Measurements from ENCODE around the gene KCNK5. TPM values are rescaled to one million over a fixed set of nuclear protein-coding genes. Genes with fewer than 3 reads are reported as not detected.

The KCNK5 gene
- total and polyA plus RNA-seq, 7 donors: 0.06 to 0.24 (median 0.10) TPM; not detected in 1

GRCh38 chr6:39206250-39206721, 23.0 kb downstream of the KCNK5 start:
- H3K36me3 ChIP-seq (ENCODE audit: insufficient read depth in 1 of 2, low read depth in 1 of 2): no peaks in the 10 kb centered on the region
- WGBS, 3 donors: 76 to 86% (median 80%) methylated on average over 10 of the region's 10 CpGs
- intact Hi-C loops (cut with DNase I): no loop called here
- DNase-seq: no peak
- no peak for ATAC-seq
- no peak overlapping the region for H3K27ac ChIP-seq
- no peak overlapping the region for H3K4me3 ChIP-seq
- TF ChIP-seq, protein P1, sequence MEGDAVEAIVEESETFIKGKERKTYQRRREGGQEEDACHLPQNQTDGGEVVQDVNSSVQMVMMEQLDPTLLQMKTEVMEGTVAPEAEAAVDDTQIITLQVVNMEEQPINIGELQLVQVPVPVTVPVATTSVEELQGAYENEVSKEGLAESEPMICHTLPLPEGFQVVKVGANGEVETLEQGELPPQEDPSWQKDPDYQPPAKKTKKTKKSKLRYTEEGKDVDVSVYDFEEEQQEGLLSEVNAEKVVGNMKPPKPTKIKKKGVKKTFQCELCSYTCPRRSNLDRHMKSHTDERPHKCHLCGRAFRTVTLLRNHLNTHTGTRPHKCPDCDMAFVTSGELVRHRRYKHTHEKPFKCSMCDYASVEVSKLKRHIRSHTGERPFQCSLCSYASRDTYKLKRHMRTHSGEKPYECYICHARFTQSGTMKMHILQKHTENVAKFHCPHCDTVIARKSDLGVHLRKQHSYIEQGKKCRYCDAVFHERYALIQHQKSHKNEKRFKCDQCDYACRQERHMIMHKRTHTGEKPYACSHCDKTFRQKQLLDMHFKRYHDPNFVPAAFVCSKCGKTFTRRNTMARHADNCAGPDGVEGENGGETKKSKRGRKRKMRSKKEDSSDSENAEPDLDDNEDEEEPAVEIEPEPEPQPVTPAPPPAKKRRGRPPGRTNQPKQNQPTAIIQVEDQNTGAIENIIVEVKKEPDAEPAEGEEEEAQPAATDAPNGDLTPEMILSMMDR (IDR thresholded peaks at IDR 0.05): no peak
- no peaks in the 10 kb centered on the region for H3K9me3 ChIP-seq
- no peaks in the 10 kb centered on the region for H3K4me1 ChIP-seq
- H3K27me3 ChIP-seq (ENCODE audit: insufficient read depth in 3 of 3, low read length in 2 of 3): no peaks in the 10 kb centered on the region

- 80 to 90% (median 86%) methylated on average over 8 of the region's 8 CpGs for WGBS, 3 donors
- no peaks in the 10 kb centered on the region for H3K4me1 ChIP-seq
- TF ChIP-seq, protein P1 (IDR thresholded peaks at IDR 0.05): no peak
Measured at GRCh38 chr6:39204646-39205244, 24.5 kb downstream of the KCNK5 start.

GRCh38 chr6:39204160-39204495, 25.1 kb downstream of the KCNK5 start:
- Histone ChIP-seq H3K36me3 (ENCODE audit: insufficient read depth in 1 of 2, low read depth in 1 of 2) (no peaks in the 10 kb centered on the region), H3K9me3 (no peaks in the 10 kb centered on the region), H3K4me3 (no peak overlapping the region), H3K27me3 (ENCODE audit: insufficient read depth in 3 of 3, low read length in 2 of 3) (no peaks in the 10 kb centered on the region), H3K4me1 (no peaks in the 10 kb centered on the region), H3K27ac (no peak overlapping the region)
- ATAC-seq (no peak), DNase-seq (no peak)
- 86 to 97% (median 95%) methylated on average over 4 of the region's 4 CpGs for WGBS, 3 donors
- TF ChIP-seq, protein P1 (IDR thresholded peaks at IDR 0.05): no peak
- intact Hi-C loops (cut with DNase I): no loop called here

More at GRCh38 chr6:39204646-39205244, 24.5 kb downstream of the KCNK5 start:
- ATAC-seq: no peak
- H3K27me3 ChIP-seq (ENCODE audit: insufficient read depth in 3 of 3, low read length in 2 of 3): no peaks in the 10 kb centered on the region
- no peak overlapping the region for H3K4me3 ChIP-seq
- no peak overlapping the region for H3K27ac ChIP-seq
- no peaks in the 10 kb centered on the region for H3K36me3 ChIP-seq (ENCODE audit: insufficient read depth in 1 of 2, low read depth in 1 of 2)
- no peak for DNase-seq
- intact Hi-C loops (cut with DNase I): no loop called here
- H3K9me3 ChIP-seq: no peaks in the 10 kb centered on the region

GRCh38 chr6:39203436-39204159, 25.7 kb downstream of the KCNK5 start:
- Histone ChIP-seq H3K36me3 (ENCODE audit: insufficient read depth in 1 of 2, low read depth in 1 of 2) (no peaks in the 10 kb centered on the region), H3K4me1 (no peaks in the 10 kb centered on the region), H3K27me3 (ENCODE audit: insufficient read depth in 3 of 3, low read length in 2 of 3) (no peaks in the 10 kb centered on the region), H3K27ac (no peak overlapping the region), H3K4me3 (no peak overlapping the region), H3K9me3 (no peaks in the 10 kb centered on the region)
- TF ChIP-seq, protein P1 (IDR thresholded peaks at IDR 0.05): no peak
- DNase-seq (no peak), ATAC-seq (no peak)
- intact Hi-C loops (cut with DNase I): no loop called here
- WGBS, 3 donors: 77 to 79% (median 77%) methylated on average over 12 of the region's 12 CpGs

Measured in psoas muscle (tissue), 8 donors.